SJCRH30 (cell line): ENCODE data around the gene WIPI1. TPM values are rescaled to one million over a fixed set of nuclear protein-coding genes. Genes with fewer than 3 reads are reported as not detected.

Experiments used
- DNase-seq, 2 experiments: peaks; one replicate each; pipeline ENCODE4 v3.0.0-alpha.2; 2015 to 2020
- H3K27ac ChIP-seq: fragments of 250-450 bp; sonication (Bioruptor Pico); 2 replicates; pipeline ENCODE4 v1.5.1; 2020; ENCODE audit warnings: mild to moderate bottlenecking, moderate library complexity
- H3K27me3 ChIP-seq: fragments of 250-450 bp; sonication (Bioruptor Pico); 2 replicates; pipeline ENCODE4 v1.5.1; 2020; ENCODE audit warnings: mild to moderate bottlenecking, moderate library complexity
- H3K36me3 ChIP-seq: fragments of 250-450 bp; sonication (Bioruptor Pico); 2 replicates; pipeline ENCODE4 v1.5.1; 2020; ENCODE audit warnings: mild to moderate bottlenecking, moderate library complexity
- H3K4me1 ChIP-seq: fragments of 250-450 bp; sonication (Bioruptor Pico); 2 replicates; pipeline ENCODE4 v1.5.1; 2020; ENCODE audit warnings: mild to moderate bottlenecking, moderate library complexity
- H3K4me3 ChIP-seq: fragments of 250-450 bp; sonication (Bioruptor Pico); 2 replicates; pipeline ENCODE4 v1.5.1; 2020; ENCODE audit warnings: mild to moderate bottlenecking, moderate library complexity
- H3K9me3 ChIP-seq: fragments of 250-450 bp; sonication (Bioruptor Pico); replicated peaks from 2 replicates; pipeline ENCODE4 v1.5.1; 2020; ENCODE audit warnings: mild to moderate bottlenecking, moderate library complexity
- total RNA-seq: library from RNA; depleted of rRNA; stranded (reverse); fragments of >200 nt; shearing (Covaris generic); gene quantifications from 2 replicates; pipeline ENCODE4 v1.2.3, GENCODE V29; 2014

Gene WIPI1
- total RNA-seq, 1 experiment from 2014 or later: 25.8 TPM

DNA sequence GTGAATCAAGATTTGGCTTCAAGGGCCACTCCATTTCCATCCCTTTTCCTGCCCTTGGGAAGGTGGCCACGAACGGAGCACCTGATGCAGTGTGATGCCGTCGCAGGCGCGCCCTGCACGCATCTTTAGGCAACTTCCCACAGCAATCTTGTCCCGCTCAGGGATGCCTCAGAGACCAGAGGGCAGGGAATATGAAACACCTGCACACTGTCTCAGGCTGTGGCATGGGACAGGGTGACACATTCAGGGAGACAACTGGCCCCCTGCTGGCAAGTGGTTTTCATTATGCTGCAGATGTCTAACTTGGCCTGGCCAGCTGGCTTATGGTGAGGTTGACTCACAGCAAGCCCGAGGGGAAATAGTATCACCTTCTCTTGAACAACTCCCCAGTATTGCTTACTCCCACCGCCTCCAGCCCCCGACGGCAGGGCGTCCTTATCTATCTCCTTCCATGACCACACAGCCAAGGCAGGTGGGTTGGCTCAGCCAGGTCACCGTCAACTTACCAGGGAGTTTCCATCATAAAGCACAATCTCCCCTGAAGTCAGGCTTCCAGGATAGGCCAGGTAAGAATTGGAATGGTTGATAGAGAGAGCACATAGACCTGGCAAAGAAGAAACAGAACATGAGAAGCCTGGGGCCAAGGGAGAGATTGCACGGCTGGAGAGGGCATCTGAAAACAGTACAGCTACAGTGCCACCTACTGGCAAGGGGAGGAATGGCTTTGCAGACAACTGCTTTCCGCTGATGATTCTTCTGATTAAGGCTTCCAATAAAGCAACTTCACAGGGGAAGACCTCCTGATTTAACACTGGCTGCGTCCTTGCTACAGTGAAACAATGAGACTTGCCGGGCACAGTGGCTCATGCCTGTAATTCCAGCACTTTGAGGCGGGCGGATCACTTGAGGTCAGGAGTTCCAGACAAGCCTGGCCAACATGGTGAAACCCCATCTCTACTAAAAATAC, 21.1 kb downstream of the WIPI1 start:
- Histone ChIP-seq H3K27me3 (no peaks in the 10 kb centered on the region), H3K36me3 (peaks cover 8% of the 10 kb centered on the region; the same call in 1 of the 2 replicates)
- DNase-seq: peak; percentile 74 to 88

GRCh38 chr17:68435361-68435760, 21.9 kb downstream of the WIPI1 start:
- H3K4me1 ChIP-seq: 0 out of 2 replicates have a peak, but pooled peaks cover 2% of the 10 kb centered on the region
- H3K4me3 ChIP-seq: no peak overlapping the region
- DNase-seq: no peak
- no peaks in the 10 kb centered on the region for H3K9me3 ChIP-seq
- H3K27me3 ChIP-seq: no peaks in the 10 kb centered on the region
- no peak overlapping the region for H3K27ac ChIP-seq
- H3K36me3 ChIP-seq: peaks cover 8% of the 10 kb centered on the region; the same call in 1 of the 2 replicates

More for the DNA sequence above, 21.1 kb downstream of the WIPI1 start:
- Histone ChIP-seq H3K4me1 (0 out of 2 replicates have a peak, but pooled peaks cover 2% of the 10 kb centered on the region), H3K27ac (no peak overlapping the region), H3K4me3 (no peak overlapping the region), H3K9me3 (no peaks in the 10 kb centered on the region)

GRCh38 chr17:68433911-68434508, 23.3 kb downstream of the WIPI1 start:
- no peak for DNase-seq
- Histone ChIP-seq H3K9me3 (no peaks in the 10 kb centered on the region), H3K4me3 (no peak overlapping the region), H3K36me3 (peaks cover 8% of the 10 kb centered on the region; the same call in 1 of the 2 replicates), H3K27ac (no peak overlapping the region), H3K4me1 (0 out of 2 replicates have a peak, but pooled peaks cover 2% of the 10 kb centered on the region), H3K27me3 (no peaks in the 10 kb centered on the region)

DNA sequence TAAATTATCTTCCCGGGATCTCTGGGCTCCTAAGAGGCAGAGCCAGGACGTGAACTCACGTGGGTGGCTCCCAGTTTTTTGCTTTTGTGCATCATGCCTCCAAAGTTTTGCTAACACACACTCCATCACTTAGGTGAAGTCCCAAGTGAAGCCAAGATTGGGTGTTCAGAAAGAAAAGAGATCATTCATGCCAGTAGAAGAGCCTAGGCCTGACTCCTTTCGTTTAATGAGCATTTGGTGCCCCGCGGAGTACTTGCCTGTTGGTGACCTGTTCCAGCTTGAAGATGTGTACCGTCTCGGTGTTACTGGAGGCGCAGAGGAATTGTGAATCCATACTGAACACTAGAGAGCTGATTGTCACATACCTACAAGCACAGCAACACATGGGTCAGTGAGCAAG, 24.1 kb downstream of the WIPI1 start:
- no peak for DNase-seq
- Histone ChIP-seq H3K9me3 (no peaks in the 10 kb centered on the region), H3K27ac (no peak overlapping the region), H3K4me3 (no peak overlapping the region), H3K4me1 (0 out of 2 replicates have a peak, but pooled peaks cover 2% of the 10 kb centered on the region), H3K27me3 (no peaks in the 10 kb centered on the region), H3K36me3 (peaks cover 11% of the 10 kb centered on the region; the same call in 1 of the 2 replicates)

- no peak overlapping the region for H3K27ac ChIP-seq
- DNase-seq: no peak
These were observed 25.0 kb downstream of the WIPI1 start for GRCh38 chr17:68432086-68432864.

DNA sequence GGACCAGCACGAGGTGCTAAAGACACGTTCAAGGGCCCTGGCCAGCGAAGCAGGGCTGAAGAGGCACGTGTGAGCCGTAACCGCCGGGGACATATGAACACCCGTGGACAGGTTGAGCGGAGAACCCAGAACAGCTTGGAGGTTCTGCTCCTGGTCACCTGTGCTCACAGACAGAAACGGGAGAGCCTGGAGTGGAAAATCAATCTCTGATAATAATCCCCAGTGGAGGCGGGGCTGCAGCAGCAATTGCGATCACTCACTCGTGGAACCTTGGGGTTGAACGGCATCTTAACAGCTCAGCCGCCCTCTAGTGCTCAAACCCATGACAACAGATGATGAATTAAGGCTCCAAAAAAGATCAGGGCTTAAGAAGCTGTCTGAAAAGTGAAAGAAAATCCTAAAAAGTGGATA, 25.6 kb downstream of the WIPI1 start:
- Histone ChIP-seq H3K36me3 (peaks cover 11% of the 10 kb centered on the region; the same call in 1 of the 2 replicates), H3K9me3 (no peaks in the 10 kb centered on the region), H3K4me1 (0 out of 2 replicates have a peak, but pooled peaks cover 2% of the 10 kb centered on the region), H3K27ac (no peak overlapping the region), H3K27me3 (no peaks in the 10 kb centered on the region), H3K4me3 (no peak overlapping the region)
- DNase-seq: peak in 1 of 2 experiments; percentile 17

More at GRCh38 chr17:68432086-68432864, 25.0 kb downstream of the WIPI1 start:
- H3K9me3 ChIP-seq: no peaks in the 10 kb centered on the region
- peaks cover 11% of the 10 kb centered on the region; the same call in 1 of the 2 replicates for H3K36me3 ChIP-seq
- H3K4me1 ChIP-seq: 0 out of 2 replicates have a peak, but pooled peaks cover 2% of the 10 kb centered on the region
- no peaks in the 10 kb centered on the region for H3K27me3 ChIP-seq
- H3K4me3 ChIP-seq: no peak overlapping the region

- H3K9me3 ChIP-seq: no peaks in the 10 kb centered on the region
- no peak for DNase-seq
- H3K4me3 ChIP-seq: no peak overlapping the region
- H3K36me3 ChIP-seq: peaks cover 11% of the 10 kb centered on the region; the same call in 1 of the 2 replicates
- no peak overlapping the region for H3K27ac ChIP-seq
- no peaks in the 10 kb centered on the region for H3K27me3 ChIP-seq
- H3K4me1 ChIP-seq: 0 out of 2 replicates have a peak, but pooled peaks cover under 1% of the 10 kb centered on the region
These were observed 26.2 kb downstream of the WIPI1 start for GRCh38 chr17:68431045-68431608.

GRCh38 chr17:68429881-68430280, 27.4 kb downstream of the WIPI1 start:
- DNase-seq: no peak
- peaks cover 11% of the 10 kb centered on the region; the same call in 1 of the 2 replicates for H3K36me3 ChIP-seq

DNA sequence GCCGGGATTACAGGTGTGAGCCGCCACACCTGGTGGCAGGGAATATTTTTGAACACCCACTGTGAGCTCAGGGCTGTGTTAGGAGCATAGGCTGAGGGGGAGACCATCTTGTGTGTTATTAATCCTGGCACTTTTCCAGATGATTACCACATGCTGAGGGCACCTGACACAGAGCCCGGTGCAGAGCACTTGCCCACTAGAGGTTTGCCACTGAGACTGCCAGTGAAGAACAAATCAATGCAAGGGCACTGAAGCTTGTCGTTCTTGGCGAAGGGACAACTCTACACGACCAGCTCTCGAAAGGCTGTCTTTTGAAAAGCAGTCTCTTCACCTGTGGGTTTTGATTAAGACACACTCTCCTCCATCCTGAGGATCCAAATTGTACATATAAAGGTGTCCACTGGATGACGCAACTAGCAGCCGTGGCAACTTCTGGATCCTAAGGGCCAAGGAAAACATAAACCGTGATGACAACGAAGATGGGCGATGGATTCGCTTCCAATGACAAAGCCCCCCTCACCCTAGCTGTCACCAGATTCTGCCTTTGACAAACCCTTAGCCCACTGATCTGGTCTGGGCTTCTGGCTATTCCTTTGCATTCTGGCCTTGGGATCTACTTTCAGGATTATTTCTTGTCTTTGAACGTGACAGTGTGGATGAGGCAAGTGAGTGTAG, 28.7 kb downstream of the WIPI1 start:
- H3K36me3 ChIP-seq: peaks cover 11% of the 10 kb centered on the region; the same call in 1 of the 2 replicates
- H3K4me3 ChIP-seq: no peak overlapping the region
- H3K9me3 ChIP-seq: no peaks in the 10 kb centered on the region
- H3K27me3 ChIP-seq: no peaks in the 10 kb centered on the region
- no peak for DNase-seq
- H3K27ac ChIP-seq: no peak overlapping the region
- no peaks in the 10 kb centered on the region for H3K4me1 ChIP-seq

More at GRCh38 chr17:68429881-68430280, 27.4 kb downstream of the WIPI1 start:
- Histone ChIP-seq H3K9me3 (no peaks in the 10 kb centered on the region), H3K27ac (no peak overlapping the region), H3K4me3 (no peak overlapping the region), H3K27me3 (no peaks in the 10 kb centered on the region), H3K4me1 (no peaks in the 10 kb centered on the region)

- Histone ChIP-seq H3K27ac (no peak overlapping the region), H3K4me1 (no peaks in the 10 kb centered on the region), H3K9me3 (no peaks in the 10 kb centered on the region), H3K4me3 (no peak overlapping the region), H3K27me3 (no peaks in the 10 kb centered on the region), H3K36me3 (peaks cover 3% of the 10 kb centered on the region; the same call in 1 of the 2 replicates)
- DNase-seq: no peak
These were observed 29.7 kb downstream of the WIPI1 start for GRCh38 chr17:68427575-68427974.

DNA sequence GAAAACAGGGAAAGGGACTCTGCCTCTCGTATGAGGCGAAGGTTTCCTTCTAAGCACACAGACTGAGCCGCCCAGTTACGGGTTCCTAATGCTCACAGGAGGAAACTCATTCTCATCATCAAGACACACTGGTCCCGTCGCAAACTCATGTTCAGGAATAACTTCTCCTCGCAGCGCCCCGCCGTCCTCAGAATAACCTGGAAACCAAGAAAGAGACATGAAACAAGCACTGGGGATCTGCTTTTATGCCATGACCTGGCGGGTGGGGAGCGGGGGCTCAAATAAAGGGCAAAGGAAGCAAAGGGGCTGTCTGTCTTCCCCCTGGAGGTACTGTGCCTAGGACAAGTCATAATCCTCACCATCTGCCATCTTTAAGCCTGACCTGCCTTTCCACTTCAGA, 31.3 kb downstream of the WIPI1 start:
- Histone ChIP-seq H3K9me3 (no peaks in the 10 kb centered on the region), H3K27me3 (no peaks in the 10 kb centered on the region), H3K27ac (no peak overlapping the region), H3K36me3 (peaks cover 3% of the 10 kb centered on the region; the same call in 1 of the 2 replicates), H3K4me3 (no peak overlapping the region), H3K4me1 (no peaks in the 10 kb centered on the region)
- DNase-seq: no peak

DNA sequence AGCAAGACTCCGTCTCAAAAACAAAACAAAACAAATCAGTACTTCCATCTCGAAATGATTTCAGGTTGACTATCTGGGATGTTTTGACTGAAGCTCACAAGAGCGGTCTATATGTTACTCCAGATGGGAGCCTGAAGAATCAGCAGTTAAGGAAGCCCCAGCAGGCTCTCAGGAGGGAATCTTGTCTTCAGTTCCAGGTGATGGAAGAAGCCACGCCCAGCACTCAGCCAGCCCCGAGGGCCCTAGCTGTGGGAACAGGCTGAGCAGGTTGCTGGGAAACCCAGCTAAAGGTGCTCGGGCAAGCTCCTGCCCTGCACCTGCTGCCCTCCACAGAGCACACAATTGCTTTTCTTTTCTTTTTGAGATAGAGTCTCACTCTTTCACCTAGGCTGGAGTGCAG, 32.4 kb downstream of the WIPI1 start:
- peaks cover 3% of the 10 kb centered on the region; the same call in 1 of the 2 replicates for H3K36me3 ChIP-seq
- DNase-seq: no peak

DNA sequence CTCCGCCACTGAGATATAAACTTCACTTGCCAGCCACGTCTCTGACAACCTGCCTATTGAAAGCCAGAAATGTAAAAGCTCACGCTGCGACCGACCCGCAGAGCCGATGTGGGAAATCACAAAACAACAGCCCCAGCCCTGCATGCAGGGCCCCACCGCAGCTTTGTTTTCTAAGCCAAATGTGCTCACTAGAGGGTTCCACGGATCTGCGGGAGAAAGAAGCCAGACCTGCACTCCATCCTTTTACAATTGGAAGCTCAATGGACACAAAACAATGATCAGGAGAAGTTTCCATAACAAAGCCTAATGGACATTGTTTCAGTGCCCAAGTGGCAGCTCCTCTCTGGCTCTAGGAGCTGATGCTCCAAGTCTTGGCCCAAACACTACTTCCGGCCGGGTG, 33.1 kb downstream of the WIPI1 start:
- H3K4me1 ChIP-seq: no peaks in the 10 kb centered on the region
- no peak overlapping the region for H3K27ac ChIP-seq
- no peaks in the 10 kb centered on the region for H3K27me3 ChIP-seq
- H3K4me3 ChIP-seq: no peak overlapping the region
- DNase-seq: no peak
- peaks cover 3% of the 10 kb centered on the region; the same call in 1 of the 2 replicates for H3K36me3 ChIP-seq
- H3K9me3 ChIP-seq: no peaks in the 10 kb centered on the region

More for the DNA sequence above, 32.4 kb downstream of the WIPI1 start:
- no peak overlapping the region for H3K4me3 ChIP-seq
- no peak overlapping the region for H3K27ac ChIP-seq
- H3K27me3 ChIP-seq: no peaks in the 10 kb centered on the region
- no peaks in the 10 kb centered on the region for H3K9me3 ChIP-seq
- H3K4me1 ChIP-seq: no peaks in the 10 kb centered on the region
